ENCODE measurements around the gene KIF5A. TPM values are rescaled to one million over a fixed set of nuclear protein-coding genes. Genes with fewer than 3 reads are reported as not detected.

The KIF5A gene
- polyA plus RNA-seq, 1 of the 3 experiments (the other 2 are of a cell fraction), result 6.2 TPM

GRCh38 chr12:57618966-57619433, 69.2 kb downstream of the KIF5A start:
- Histone ChIP-seq H3K9me2 (no peaks in the 10 kb centered on the region), H3K27ac (ENCODE audit: low read depth in 2 of 2, low read length in 1 of 2) (no peak overlapping the region), H3F3A (replicated peaks; ENCODE audit: insufficient read depth) (peaks cover 4% of the 10 kb centered on the region), H4K20me1 (ENCODE audit: insufficient read depth) (no peaks in the 10 kb centered on the region), H3K4me1 (ENCODE audit: control insufficient read depth in 1 of 2, insufficient read depth in 2 of 2, low read depth in 1 of 2, low read length in 1 of 2) (peaks cover 0 to 8% of the 10 kb centered on the region in 2 experiments; a peak in 1 of 4 replicates), H3K27me3 (ENCODE audit: insufficient read depth) (no peaks in the 10 kb centered on the region), H2AFZ (ENCODE audit: low read depth) (no peak overlapping the region), H3K9me3 (no peaks in the 10 kb centered on the region), H3K79me2 (ENCODE audit: insufficient read depth) (no peaks in the 10 kb centered on the region), H3K4me2 (no peak overlapping the region), H3K4me3 (ENCODE audit: low read depth in 2 of 2, low read length in 1 of 2) (no peak overlapping the region), H3K9ac (no peak overlapping the region), H3K36me3 (replicated peaks in 1 of 2; ENCODE audit: control insufficient read depth in 1 of 2, insufficient read depth in 2 of 2, low read length in 1 of 2) (peaks cover 0 to 28% of the 10 kb centered on the region in 2 experiments)
- WGBS (ENCODE audit: low lambda C conversion rate), result 94% methylated on average over 16 of the region's 16 CpGs
- ChIA-PET CTCF (interaction anchor here (2.4 to 11.0 kb wide), 5 partner anchors 9 to 117 kb away, joined by 11 to 298 read pairs (median 45); partner anchors contain the start of genes ARHGEF25, B4GALNT1 and PIP4K2C), POLR2A (interaction anchor here (0.8 to 1.1 kb wide), 2 partner anchors 11 to 14 kb away, joined by 3 read pairs; no protein-coding TSS in a partner anchor)
- no peak for DNase-seq
- no peak for TF ChIP-seq CHD2 (IDR thresholded peaks at IDR 0.05; ENCODE audit: low read length, partially characterized antibody)
- no peak for TF ChIP-seq TEAD4 (IDR thresholded peaks at IDR 0.05; ENCODE audit: borderline replicate concordance, insufficient read depth)
- TF ChIP-seq IRF3 (IDR thresholded peaks at IDR 0.05; ENCODE audit: low read depth, low read length), result no peak
- TF ChIP-seq FOXM1 (IDR thresholded peaks at IDR 0.05; ENCODE audit: low read depth), result no peak
- no peak for TF ChIP-seq MEF2A (IDR thresholded peaks at IDR 0.05; ENCODE audit: borderline replicate concordance, low read depth)
- no peak for TF ChIP-seq JUND (IDR thresholded peaks at IDR 0.05)
- no peak for TF ChIP-seq PBX3 (IDR thresholded peaks at IDR 0.05)
- no peak for TF ChIP-seq ZBTB33 (IDR thresholded peaks at IDR 0.05; ENCODE audit: borderline replicate concordance, low read depth)
- TF ChIP-seq REST (IDR thresholded peaks at IDR 0.05; ENCODE audit: low read depth, low read length), result no peak
- TF ChIP-seq CTCF (IDR thresholded peaks at IDR 0.05), result no peak
- TF ChIP-seq GABPA (IDR thresholded peaks at IDR 0.05; ENCODE audit: low read depth), result no peak
- TF ChIP-seq POLR2AphosphoS5 (IDR thresholded peaks at IDR 0.05; ENCODE audit: low read depth, low read length), result no peak
